Uterus (tissue), 4 donors: ENCODE measurements around the gene MRGPRE. TPM values are rescaled to one million over a fixed set of nuclear protein-coding genes. Genes with fewer than 3 reads are reported as not detected.

Experiments used
- DNase-seq, 2 donors: peaks; one replicate each; pipeline ENCODE4 v3.0.0-alpha.2; 2019 to 2020
- H3K27ac ChIP-seq, 2 donors: fragments of 200-600 bp; sonication (generic); 1 replicate in 1 of 2; 2 replicates in 1 of 2; pipeline ENCODE4 v1.5.1; 2016 to 2018
- H3K27me3 ChIP-seq, 2 donors: fragments of 200-600 bp; sonication (generic); one replicate each; pipeline ENCODE4 v1.5.1; 2018 to 2019; ENCODE audit warnings: control low read depth in 1 of 2
- H3K36me3 ChIP-seq, 2 donors: fragments of 200-600 bp; sonication (generic); one replicate each; pipeline ENCODE4 v1.5.1; 2019; ENCODE audit warnings: control low read depth in 1 of 2
- H3K4me1 ChIP-seq, 2 donors: fragments of 200-600 bp; sonication (generic); one replicate each; pipeline ENCODE4 v1.5.1; 2018 to 2019; ENCODE audit warnings: control low read depth in 1 of 2
- H3K4me3 ChIP-seq, 2 donors: fragments of 200-600 bp; sonication (generic); 1 replicate in 1 of 2; 2 replicates in 1 of 2; pipeline ENCODE4 v1.5.1; 2018 to 2019; ENCODE audit warnings: mild to moderate bottlenecking in 1 of 2
- H3K9me3 ChIP-seq, 2 donors: fragments of 200-600 bp; sonication (generic); one replicate each; pipeline ENCODE4 v1.5.1; 2019; ENCODE audit warnings: control low read depth in 1 of 2
- CTCF ChIP-seq, 4 experiments: fragments of 200-600 bp in 2 of 4; fragments of 450-650 bp in 2 of 4; sonication (generic) in 2 of 4; IDR thresholded peaks; one replicate each; pipeline ENCODE4 v1.5.1; 2016 to 2019; ENCODE audit warnings: antibody characterized with exemption in 4 of 4, mild to moderate bottlenecking in 2 of 4, moderate library complexity in 1 of 4
- POLR2A ChIP-seq, 2 donors: fragments of 450-650 bp; IDR thresholded peaks; one replicate each; pipeline ENCODE4 v1.6.1; 2016; ENCODE audit warnings: antibody characterized with exemption in 2 of 2, mild to moderate bottlenecking in 1 of 2, moderate library complexity in 1 of 2
- intact Hi-C: fragments of 100-400 bp; cut with DNase I; formaldehyde crosslinking; loops from one replicate; pipeline ENCODE4 v1.15.1; 2023; ENCODE audit warnings: low total_unique reads
- total RNA-seq, 4 donors: library from RNA; depleted of rRNA in 3 of 4; stranded (reverse); fragments of >200 nt in 3 of 4; gene quantifications; one replicate each; pipeline versions ENCODE4 v1.1.0 to v1.2.4, GENCODE V29; 2014 to 2023
- donor health status: DM: yes; HTN: yes; CAD: no.

MRGPRE gene
- total RNA-seq, 4 donors from 2014 or later: 0.28 to 1.5 TPM; not detected in 2

DNA sequence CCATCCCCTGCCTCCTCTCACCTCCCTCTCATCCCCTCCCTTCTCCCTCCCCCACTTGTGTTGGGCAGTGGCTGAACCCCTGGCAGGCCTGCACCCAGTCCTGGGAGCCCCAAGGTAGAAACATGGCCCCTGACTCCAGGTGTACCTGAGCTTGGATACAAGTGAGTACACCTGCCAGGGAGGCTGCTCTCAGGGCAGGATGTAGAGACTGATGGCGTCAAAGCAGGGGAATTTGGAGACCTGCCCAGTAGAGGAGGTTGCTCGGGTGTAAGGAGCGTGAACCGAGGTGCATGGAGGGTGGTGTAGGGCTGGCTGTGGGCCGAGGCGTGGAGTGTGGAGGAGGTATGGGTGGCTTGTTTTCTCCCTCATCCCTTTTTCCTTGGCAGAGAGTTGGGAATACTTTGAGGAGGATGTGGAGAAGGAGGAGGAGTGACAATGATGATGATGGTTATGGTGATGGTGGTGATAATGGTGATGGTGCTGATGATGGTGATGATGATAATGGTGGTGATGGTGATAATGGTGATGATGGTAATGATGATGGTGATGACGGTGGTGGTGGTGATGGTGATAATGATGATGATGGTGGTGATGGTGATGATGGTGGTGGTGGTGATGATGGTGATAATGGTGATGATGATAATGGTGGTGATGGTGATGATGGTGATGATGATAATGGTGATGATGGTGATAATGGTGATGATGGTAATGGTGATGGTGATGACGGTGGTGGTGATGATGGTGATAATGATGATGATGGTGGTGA, 25.9 kb downstream of the MRGPRE start:
- H3K36me3 ChIP-seq: no peaks in the 10 kb centered on the region
- no peak for TF ChIP-seq CTCF (IDR thresholded peaks at IDR 0.05)
- no peak for TF ChIP-seq POLR2A (IDR thresholded peaks at IDR 0.05)
- no peak overlapping the region for H3K27ac ChIP-seq
- intact Hi-C loops: no loop called here
- peaks cover 0 to 4% of the 10 kb centered on the region in 2 donors for H3K9me3 ChIP-seq
- no peak for DNase-seq
- no peak overlapping the region for H3K4me3 ChIP-seq
- H3K27me3 ChIP-seq: peaks cover 0 to 9% of the 10 kb centered on the region in 2 donors
- peaks cover 0 to 9% of the 10 kb centered on the region in 2 donors for H3K4me1 ChIP-seq

DNA sequence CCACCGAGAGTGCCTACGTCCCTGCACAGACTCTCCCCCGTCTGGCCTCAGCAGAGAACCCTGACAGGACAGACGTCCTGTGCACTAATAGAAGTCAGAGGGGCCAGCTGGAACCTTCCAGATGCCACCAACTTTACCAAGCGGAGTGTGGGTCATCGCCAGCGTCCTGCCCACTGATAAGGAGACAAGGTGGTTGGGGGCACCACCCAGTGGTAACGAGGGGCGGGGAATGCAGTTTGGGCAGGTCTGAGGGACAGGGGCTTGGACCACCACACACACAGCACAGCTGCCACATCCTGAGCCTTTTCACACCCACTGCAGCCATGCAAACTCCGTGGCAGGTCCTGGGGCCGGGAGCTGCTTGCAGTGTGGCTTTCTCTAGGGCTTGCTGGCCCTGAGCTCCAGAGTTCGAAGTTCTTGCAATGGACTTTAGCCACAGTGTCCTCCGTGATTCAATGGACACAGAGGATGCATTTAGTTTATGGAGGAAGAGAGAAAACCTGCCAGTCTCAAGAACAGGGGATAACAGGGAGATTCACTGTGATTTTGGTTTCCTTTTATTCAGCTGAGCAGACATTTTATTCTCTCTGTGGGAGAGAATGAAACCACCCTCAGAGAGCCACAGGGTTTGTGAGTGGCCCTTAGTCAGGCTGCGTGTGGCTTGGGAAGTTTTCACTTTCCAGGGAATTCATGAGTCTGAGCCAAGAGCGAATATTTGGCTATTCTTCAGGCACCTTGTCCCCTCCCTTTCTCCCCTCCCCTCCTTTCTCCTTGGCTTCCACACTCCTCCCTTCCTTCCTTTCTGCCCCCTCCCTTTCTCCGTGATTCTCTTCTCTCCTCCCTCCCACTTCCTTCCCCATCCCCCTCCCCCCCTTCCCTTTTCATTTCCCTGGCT, 26.7 kb downstream of the MRGPRE start:
- Histone ChIP-seq H3K27me3 (peaks cover 0 to 9% of the 10 kb centered on the region in 2 donors), H3K4me3 (no peak overlapping the region), H3K27ac (no peak overlapping the region), H3K9me3 (no peaks in the 10 kb centered on the region), H3K4me1 (peaks cover 0 to 9% of the 10 kb centered on the region in 2 donors), H3K36me3 (no peaks in the 10 kb centered on the region)
- DNase-seq: no peak
- intact Hi-C loops: no loop called here
- TF ChIP-seq POLR2A (IDR thresholded peaks at IDR 0.05) (no peak), CTCF (IDR thresholded peaks at IDR 0.05) (no peak)

DNA sequence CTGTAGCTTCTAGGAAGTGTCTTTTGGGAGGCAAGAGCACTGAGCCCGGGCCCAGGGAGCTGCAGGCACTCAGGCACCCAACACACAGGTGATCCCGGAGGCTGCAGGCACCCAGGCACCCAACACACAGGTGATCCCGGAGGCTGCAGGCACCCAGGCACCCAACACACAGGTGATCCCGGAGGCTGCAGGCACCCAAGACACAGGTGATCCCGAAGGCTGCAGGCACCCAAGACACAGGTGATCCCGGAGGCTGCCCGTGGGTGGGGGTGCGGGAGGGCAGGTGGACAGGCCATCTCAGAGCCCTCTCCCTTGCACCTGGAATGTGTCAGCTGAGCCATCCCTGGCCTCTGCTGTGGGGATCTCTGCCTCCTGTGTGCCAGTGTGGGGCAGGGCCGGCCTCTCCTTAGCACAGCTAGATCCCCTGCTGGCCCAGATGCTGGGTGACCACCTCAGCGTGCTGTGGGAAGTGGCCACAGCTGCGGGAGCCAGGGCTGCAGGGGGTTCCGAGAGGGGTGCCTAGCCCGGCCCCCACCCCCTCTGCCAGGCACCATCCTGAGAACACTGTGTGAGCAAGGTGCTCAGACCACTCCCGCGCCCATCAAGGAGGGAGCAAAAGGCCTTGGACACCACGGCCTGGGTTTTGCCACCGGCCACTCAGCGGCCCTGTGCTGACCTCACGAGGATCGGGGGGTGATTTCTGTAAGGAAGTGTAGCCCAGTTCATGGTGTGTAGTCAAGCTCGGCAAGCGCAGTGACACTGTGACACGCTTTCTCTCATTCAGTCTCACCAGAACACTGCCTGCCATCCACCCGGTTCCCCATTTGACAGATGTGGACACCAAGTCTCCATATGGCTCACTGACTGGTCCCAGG, 27.8 kb downstream of the MRGPRE start:
- Histone ChIP-seq H3K27ac (no peak overlapping the region), H3K27me3 (peaks cover 0 to 9% of the 10 kb centered on the region in 2 donors), H3K4me1 (peaks cover 0 to 9% of the 10 kb centered on the region in 2 donors), H3K4me3 (no peak overlapping the region), H3K9me3 (no peaks in the 10 kb centered on the region), H3K36me3 (no peaks in the 10 kb centered on the region)
- TF ChIP-seq POLR2A (IDR thresholded peaks at IDR 0.05) (no peak), CTCF (IDR thresholded peaks at IDR 0.05) (no peak)
- intact Hi-C loops: no loop called here
- no peak for DNase-seq

DNA sequence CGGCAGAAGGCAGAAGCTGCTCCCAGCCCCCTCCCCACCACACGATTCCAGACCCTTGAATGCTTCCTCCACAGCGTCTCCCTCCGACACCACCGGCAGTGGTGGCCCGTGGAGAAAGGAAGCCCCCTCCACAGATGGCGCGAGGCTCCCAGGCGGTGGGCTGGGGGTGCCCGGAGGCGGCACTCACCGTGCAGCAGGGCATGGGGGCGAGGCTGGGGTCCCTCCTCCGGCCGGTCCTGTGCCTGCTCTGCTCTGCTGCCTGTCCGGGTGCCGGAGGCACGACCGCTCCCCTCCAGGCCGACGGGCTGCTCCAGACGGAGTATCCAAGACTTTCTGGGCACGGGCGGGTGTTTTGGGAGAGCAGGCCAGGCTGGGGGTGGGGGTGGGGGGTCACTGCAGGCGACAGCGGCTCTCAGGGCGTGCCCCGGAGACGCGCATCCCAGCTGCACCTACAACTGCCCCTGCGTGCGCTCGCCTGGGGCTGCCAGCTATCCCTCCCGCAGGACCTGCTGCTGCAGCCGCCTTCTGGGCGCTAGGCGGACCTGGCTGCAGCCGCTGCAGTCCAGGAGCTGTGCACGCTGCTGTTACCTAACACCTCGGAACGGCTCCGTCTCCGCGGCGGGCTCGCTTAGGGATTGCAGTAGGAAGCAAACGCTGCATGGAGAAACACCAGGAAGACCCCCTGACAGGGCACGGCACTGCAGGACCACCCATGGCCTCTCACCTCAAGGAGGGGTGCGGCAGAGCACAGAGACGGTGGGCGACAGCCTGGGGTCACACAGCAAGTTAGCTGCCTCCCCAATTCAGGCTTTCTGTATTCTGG, 28.8 kb downstream of the MRGPRE start:
- Histone ChIP-seq H3K36me3 (no peaks in the 10 kb centered on the region), H3K4me3 (no peak overlapping the region), H3K4me1 (peaks cover 0 to 9% of the 10 kb centered on the region in 2 donors), H3K27me3 (peaks cover 0 to 9% of the 10 kb centered on the region in 2 donors), H3K27ac (no peak overlapping the region), H3K9me3 (no peaks in the 10 kb centered on the region)
- TF ChIP-seq CTCF (IDR thresholded peaks at IDR 0.05): no peak
- no peak for TF ChIP-seq POLR2A (IDR thresholded peaks at IDR 0.05)
- intact Hi-C loops: no loop called here
- no peak for DNase-seq
